Thymus (tissue), 11 donors: ENCODE measurements around the gene ZMYM5. TPM values are rescaled to one million over a fixed set of nuclear protein-coding genes. Genes with fewer than 3 reads are reported as not detected.
A peak's percentile ranks its signal among the peaks of the same experiment; 100 is the strongest.
"Not testable (repeated sequence)": the region's sequence is repeated elsewhere in the genome, so short reads cannot be mapped to it uniquely, and the experiment has no call there.

Source experiments
- DNase-seq, 9 donors: peaks; one replicate each; pipeline ENCODE4 v3.0.0-alpha.2; 2013; ENCODE audit warnings: low spot score in 9 of 9, low read depth in 6 of 9, missing footprints in 1 of 9
- H3K27ac ChIP-seq, 2 donors: one replicate each; pipeline ENCODE4 v1.5.1; 2013; ENCODE audit warnings: control low read depth in 1 of 2, low read depth in 1 of 2, low read length in 1 of 2, mild to moderate bottlenecking in 1 of 2, moderate library complexity in 1 of 2
- H3K27me3 ChIP-seq, 2 donors: one replicate each; pipeline ENCODE4 v1.5.1; 2013; ENCODE audit warnings: low read length in 1 of 2; ENCODE audit not compliant: control insufficient read depth in 2 of 2, insufficient read depth in 1 of 2
- H3K36me3 ChIP-seq, 2 donors: one replicate each; pipeline ENCODE4 v1.5.1; 2013; ENCODE audit warnings: low read length in 1 of 2, mild to moderate bottlenecking in 1 of 2, moderate library complexity in 1 of 2; ENCODE audit not compliant: control insufficient read depth in 2 of 2, insufficient read depth in 2 of 2
- H3K4me1 ChIP-seq, 2 donors: one replicate each; pipeline ENCODE4 v1.5.1; 2013; ENCODE audit warnings: low read length in 2 of 2; ENCODE audit not compliant: control insufficient read depth in 2 of 2, insufficient read depth in 2 of 2
- H3K4me3 ChIP-seq, 2 donors: one replicate each; pipeline ENCODE4 v1.5.1; 2013; ENCODE audit warnings: low read length in 2 of 2, control low read depth in 1 of 2, mild to moderate bottlenecking in 1 of 2
- H3K9me3 ChIP-seq, 2 donors: one replicate each; pipeline ENCODE4 v1.5.1; 2013; ENCODE audit warnings: low read length in 1 of 2, mild to moderate bottlenecking in 1 of 2; ENCODE audit not compliant: control insufficient read depth in 2 of 2, insufficient read depth in 1 of 2
- WGBS: extraction: QIAGEN DNeasy Blood & Tissue Kit; methylation state at CpG from one replicate; pipeline ENCODE4 v1.1.7; 2013; 5-methylcytosine and 5-hydroxymethylcytosine counted together
- polyA plus RNA-seq: library from polyadenylated mRNA; stranded (reverse); fragments of 200-250 nt; gene quantifications from one replicate; pipeline ENCODE4 v1.2.3, GENCODE V29; 2013
- total RNA-seq: library from RNA; stranded (reverse); fragments of 120-200 nt; gene quantifications from one replicate; pipeline ENCODE4 v1.2.4, GENCODE V29; 2013
- donor health status: healthy.

The ZMYM5 gene
- total and polyA plus RNA-seq, 2 donors = 17.8 to 18.4 TPM

GRCh38 chr13:19864746-19865309 is 1.4 kb upstream of the ZMYM5 start:
- Histone ChIP-seq H3K27ac (peak overlapping the region; percentile 98 to 100), H3K36me3 (peaks cover 0 to 4% of the 10 kb centered on the region in 2 donors), H3K9me3 (no peaks in the 10 kb centered on the region), H3K4me3 (peak overlapping the region; percentile 88 to 93), H3K27me3 (no peaks in the 10 kb centered on the region), H3K4me1 (peaks cover 10 to 14% of the 10 kb centered on the region in 2 donors)
- DNase-seq = peak in 8 of 9 donors; percentile 64 to 92 (median 80)
- 12% methylated on average over 26 of the region's 26 CpGs for WGBS

- Histone ChIP-seq H3K27ac (peak overlapping the region; percentile 98 to 100), H3K36me3 (peaks cover 0 to 4% of the 10 kb centered on the region in 2 donors), H3K9me3 (no peaks in the 10 kb centered on the region), H3K4me1 (peaks cover 10 to 14% of the 10 kb centered on the region in 2 donors), H3K4me3 (peak overlapping the region; percentile 88 to 93), H3K27me3 (no peaks in the 10 kb centered on the region)
- WGBS = under 1% methylated on average over 54 of the region's 54 CpGs
- DNase-seq = peak; percentile 31 to 88 (median 62)
These were observed 736 bp upstream of the ZMYM5 start for GRCh38 chr13:19864024-19864745.

- Histone ChIP-seq H3K9me3 (no peaks in the 10 kb centered on the region), H3K27ac (peak overlapping the region; percentile 92 to 100), H3K27me3 (no peaks in the 10 kb centered on the region), H3K4me1 (peaks cover 10 to 14% of the 10 kb centered on the region in 2 donors), H3K36me3 (peaks cover 0 to 13% of the 10 kb centered on the region in 2 donors), H3K4me3 (peak overlapping the region; percentile 88 to 93)
- under 1% methylated on average over 66 of the region's 66 CpGs for WGBS
- peak; percentile 34 to 76 (median 48) for DNase-seq
These were observed 752 bp downstream of the ZMYM5 start for GRCh38 chr13:19862481-19863313.

GRCh38 chr13:19861762-19862161 is 1.7 kb downstream of the ZMYM5 start:
- Histone ChIP-seq H3K9me3 (no peaks in the 10 kb centered on the region), H3K4me1 (peaks cover 10 to 14% of the 10 kb centered on the region in 2 donors), H3K4me3 (peak overlapping the region; percentile 88 to 93), H3K36me3 (peaks cover 0 to 16% of the 10 kb centered on the region in 2 donors), H3K27ac (no peak overlapping the region), H3K27me3 (no peaks in the 10 kb centered on the region)
- peak in 1 of 9 donors; percentile 4 for DNase-seq
- 20% methylated on average over 4 of the region's 4 CpGs for WGBS

- no peak overlapping the region for H3K27ac ChIP-seq
- no peaks in the 10 kb centered on the region for H3K9me3 ChIP-seq
- peak in 2 of 9 donors; percentile 22 to 33 for DNase-seq
- peaks cover 6 to 16% of the 10 kb centered on the region in 2 donors for H3K36me3 ChIP-seq
- 76% methylated on average over 4 of the region's 4 CpGs for WGBS
- H3K4me3 ChIP-seq = no peak overlapping the region
- H3K4me1 ChIP-seq = peaks cover 10 to 14% of the 10 kb centered on the region in 2 donors
- H3K27me3 ChIP-seq = no peaks in the 10 kb centered on the region
These were observed 2.4 kb downstream of the ZMYM5 start for GRCh38 chr13:19860884-19861655.

GRCh38 chr13:19857637-19858036 is 5.8 kb downstream of the ZMYM5 start:
- WGBS = 98% methylated on average over 2 of the region's 2 CpGs

GRCh38 chr13:19852766-19853165 is 10.7 kb downstream of the ZMYM5 start:
- Histone ChIP-seq H3K9me3 (no peaks in the 10 kb centered on the region), H3K27me3 (no peaks in the 10 kb centered on the region), H3K4me1 (peaks cover 0 to 2% of the 10 kb centered on the region in 2 donors), H3K4me3 (no peak overlapping the region), H3K27ac (no peak overlapping the region), H3K36me3 (peaks cover 26 to 32% of the 10 kb centered on the region in 2 donors)
- DNase-seq = no peak
- WGBS = 98% methylated on average over 1 of the region's 1 CpG

More at GRCh38 chr13:19857637-19858036, 5.8 kb downstream of the ZMYM5 start:
- Histone ChIP-seq H3K36me3 (peaks cover 9 to 16% of the 10 kb centered on the region in 2 donors), H3K4me1 (peaks cover 8 to 10% of the 10 kb centered on the region in 2 donors)
- H3K27me3 ChIP-seq, H3K9me3 ChIP-seq, DNase-seq, H3K4me3 ChIP-seq, H3K27ac ChIP-seq: not testable (repeated sequence)

GRCh38 chr13:19845758-19846157 is 17.7 kb downstream of the ZMYM5 start:
- Histone ChIP-seq H3K4me1 (peaks cover 0 to 2% of the 10 kb centered on the region in 2 donors), H3K4me3 (no peak overlapping the region), H3K27me3 (no peaks in the 10 kb centered on the region), H3K36me3 (peaks cover 18 to 24% of the 10 kb centered on the region in 2 donors), H3K27ac (no peak overlapping the region), H3K9me3 (no peaks in the 10 kb centered on the region)
- 63% methylated on average over 2 of the region's 2 CpGs for WGBS
- DNase-seq = no peak
